Neuronal stem cell (in vitro differentiated cells): ENCODE measurements around the gene SPEM2.

ENCODE experiments used
- DNase-seq: peaks from one replicate; pipeline ENCODE4 v3.0.0-alpha.2; 2013; ENCODE audit warnings: low spot score
- H2AFZ ChIP-seq: one replicate; pipeline ENCODE4 v1.6.1; 2013; ENCODE audit warnings: mild to moderate bottlenecking, low read length, inconsistent platforms
- H2AK5ac ChIP-seq: 2 replicates; pipeline ENCODE4 v1.6.1; 2013; ENCODE audit warnings: low read depth, mild to moderate bottlenecking, inconsistent platforms, low read length, moderate library complexity, mixed read lengths
- H2BK120ac ChIP-seq: 2 replicates; pipeline ENCODE4 v1.6.1; 2013; ENCODE audit warnings: low read depth, mild to moderate bottlenecking, inconsistent platforms, low read length, moderate library complexity, mixed read lengths
- H2BK12ac ChIP-seq: one replicate; pipeline ENCODE4 v1.6.1; 2013; ENCODE audit warnings: low read length, inconsistent platforms
- H2BK15ac ChIP-seq: 2 replicates; pipeline ENCODE4 v1.6.1; 2013; ENCODE audit warnings: mild to moderate bottlenecking, low read length, inconsistent platforms, mixed read lengths
- H2BK5ac ChIP-seq: one replicate; pipeline ENCODE4 v1.6.1; 2013; ENCODE audit warnings: inconsistent platforms, mild to moderate bottlenecking, low read length, moderate library complexity
- H3K14ac ChIP-seq: one replicate; pipeline ENCODE4 v1.6.1; 2013; ENCODE audit warnings: low read length, inconsistent platforms
- H3K18ac ChIP-seq: 2 replicates; pipeline ENCODE4 v1.6.1; 2013; ENCODE audit warnings: low read length, inconsistent platforms
- H3K23ac ChIP-seq: 2 replicates; pipeline ENCODE4 v1.6.1; 2013; ENCODE audit warnings: low read depth, mild to moderate bottlenecking, mixed read lengths, low read length, inconsistent platforms; ENCODE audit not compliant: poor library complexity
- H3K27ac ChIP-seq: replicated peaks from 3 replicates; pipeline ENCODE4 v1.5.1; 2013; ENCODE audit warnings: low read length, inconsistent platforms
- H3K27me3 ChIP-seq, 3 experiments: 2 replicates each; pipeline ENCODE4 v1.6.1; 2013; ENCODE audit warnings: low read length in 3 of 3, mild to moderate bottlenecking in 2 of 3, inconsistent platforms in 1 of 3, low read depth in 1 of 3, mixed read lengths in 1 of 3, moderate library complexity in 1 of 3; ENCODE audit not compliant: control insufficient read depth in 3 of 3, insufficient read depth in 3 of 3
- H3K36me3 ChIP-seq, 2 donors: replicated peaks in 1 of 2; 2 replicates each; pipeline ENCODE4 v1.6.1; 2013; ENCODE audit warnings: low read length in 2 of 2; ENCODE audit not compliant: control insufficient read depth in 2 of 2, insufficient read depth in 2 of 2
- H3K4ac ChIP-seq: 2 replicates; pipeline ENCODE4 v1.6.1; 2013; ENCODE audit warnings: inconsistent platforms, mild to moderate bottlenecking, low read length, moderate library complexity
- H3K4me1 ChIP-seq, 2 donors: 1 replicate in 1 of 2; 2 replicates in 1 of 2; pipeline ENCODE4 v1.6.1; 2013; ENCODE audit warnings: low read length in 2 of 2, low read depth in 1 of 2; ENCODE audit not compliant: control insufficient read depth in 2 of 2, insufficient read depth in 1 of 2
- H3K4me2 ChIP-seq: one replicate; pipeline ENCODE4 v1.6.1; 2013; ENCODE audit warnings: mild to moderate bottlenecking, low read length, inconsistent platforms; ENCODE audit not compliant: insufficient read depth, poor library complexity, severe bottlenecking
- H3K4me3 ChIP-seq, 2 donors: 2 replicates each; pipeline ENCODE4 v1.5.1; 2013; ENCODE audit warnings: low read length in 2 of 2, mild to moderate bottlenecking in 2 of 2, inconsistent platforms in 1 of 2, moderate library complexity in 1 of 2
- H3K79me1 ChIP-seq: one replicate; pipeline ENCODE4 v1.6.1; 2013; ENCODE audit warnings: low read depth, mild to moderate bottlenecking, inconsistent platforms, low read length, moderate library complexity
- H3K9ac ChIP-seq: one replicate; pipeline ENCODE4 v1.6.1; 2013; ENCODE audit warnings: mild to moderate bottlenecking, low read depth, low read length, inconsistent platforms; ENCODE audit not compliant: poor library complexity
- H3K9me3 ChIP-seq, 2 donors: replicated peaks in 1 of 2; 2 replicates each; pipeline versions ENCODE3 to v1.6.1; 2013; ENCODE audit warnings: low read length in 2 of 2, mild to moderate bottlenecking in 2 of 2, inconsistent platforms in 1 of 2, low read depth in 1 of 2, mixed read lengths in 1 of 2, moderate library complexity in 1 of 2; ENCODE audit not compliant: control insufficient read depth in 2 of 2, insufficient read depth in 1 of 2
- H4K8ac ChIP-seq: one replicate; pipeline ENCODE4 v1.6.1; 2013; ENCODE audit warnings: low read depth, mild to moderate bottlenecking, inconsistent platforms, low read length, moderate library complexity
- H4K91ac ChIP-seq: one replicate; pipeline ENCODE4 v1.6.1; 2013; ENCODE audit warnings: low read length, low read depth, mild to moderate bottlenecking, inconsistent platforms; ENCODE audit not compliant: poor library complexity
- WGBS, 2 donors: extraction: QIAGEN DNeasy Blood & Tissue Kit; methylation state at CpG; one replicate each; pipeline ENCODE4 v1.1.7; 2013; ENCODE audit warnings: missing lambda C conversion rate in 2 of 2, mixed read lengths in 1 of 2; ENCODE audit not compliant: insufficient read length in 2 of 2, insufficient replicate concordance in 1 of 2; ENCODE audit errors: extremely low coverage in 2 of 2; 5-methylcytosine and 5-hydroxymethylcytosine counted together

The SPEM2 gene

DNA sequence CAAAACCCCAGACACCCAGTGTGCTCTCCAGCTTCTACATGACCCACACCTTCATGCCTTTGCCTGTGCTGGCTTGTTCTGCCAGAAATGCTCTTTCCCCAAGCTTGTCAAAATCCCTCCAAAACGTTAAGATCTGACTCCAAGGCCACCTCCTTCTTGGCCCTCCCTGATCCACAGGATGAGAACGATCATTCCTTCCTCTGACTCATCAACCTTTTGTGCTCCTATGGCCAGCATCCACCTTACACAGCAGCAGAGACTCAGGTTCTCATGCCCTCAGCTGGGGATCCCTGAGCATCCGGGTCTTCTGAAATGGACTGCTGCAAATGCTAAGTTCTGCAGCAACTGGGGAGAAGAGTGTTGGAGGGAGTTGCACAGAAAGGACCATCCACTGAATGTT lies 51.1 kb downstream of the SPEM2 start:
- no peaks in the 10 kb centered on the region for H3K9me3 ChIP-seq
- H4K91ac ChIP-seq: no peak overlapping the region
- H3K4me3 ChIP-seq: no peak overlapping the region
- H3K4ac ChIP-seq: no peak overlapping the region
- H2AK5ac ChIP-seq: no peak overlapping the region
- H3K14ac ChIP-seq: no peak overlapping the region
- no peak overlapping the region for H3K18ac ChIP-seq
- H3K36me3 ChIP-seq: peaks cover 0 to 3% of the 10 kb centered on the region in 2 donors
- H3K4me1 ChIP-seq: peaks cover 18 to 20% of the 10 kb centered on the region in 2 donors
- no peak overlapping the region for H2BK5ac ChIP-seq
- no peak overlapping the region for H3K23ac ChIP-seq
- no peak overlapping the region for H2BK15ac ChIP-seq
- no peak overlapping the region for H3K4me2 ChIP-seq
- no CpG with 5 or more reads among the region's 3 CpGs for WGBS, 2 donors
- DNase-seq: no peak
- H3K27me3 ChIP-seq: no peaks in the 10 kb centered on the region
- H2BK120ac ChIP-seq: no peak overlapping the region
- no peak overlapping the region for H2BK12ac ChIP-seq
- no peak overlapping the region for H3K27ac ChIP-seq
- no peak overlapping the region for H3K9ac ChIP-seq
- no peak overlapping the region for H4K8ac ChIP-seq
- H2AFZ ChIP-seq: no peak overlapping the region
- peaks cover 18% of the 10 kb centered on the region for H3K79me1 ChIP-seq

DNA sequence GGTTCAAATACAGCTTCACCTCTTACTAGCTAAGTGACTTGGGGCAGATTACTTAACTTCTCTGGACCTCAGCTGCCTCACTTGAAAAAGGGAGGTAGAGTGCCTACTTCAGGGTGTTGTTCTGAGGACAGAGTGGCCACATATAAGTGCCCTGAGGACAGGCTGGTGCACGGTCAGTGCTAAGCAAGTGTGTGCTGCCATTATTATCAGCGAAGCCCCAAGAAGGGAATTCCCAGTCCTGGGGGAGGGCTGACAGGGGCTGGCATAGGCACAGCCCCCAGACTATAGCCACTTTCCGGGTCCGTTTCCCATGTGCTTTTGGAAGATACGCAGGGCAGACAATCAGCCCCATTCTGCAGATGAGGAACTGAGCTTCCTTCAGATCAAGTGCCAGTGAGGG lies 51.5 kb downstream of the SPEM2 start:
- peak overlapping the region; percentile 76 for H3K4ac ChIP-seq
- H3K9ac ChIP-seq: no peak overlapping the region
- no peak overlapping the region for H3K18ac ChIP-seq
- no peak overlapping the region for H2BK120ac ChIP-seq
- no peak overlapping the region for H2AK5ac ChIP-seq
- H4K91ac ChIP-seq: no peak overlapping the region
- H3K27me3 ChIP-seq: no peaks in the 10 kb centered on the region
- peak overlapping the region; percentile 49 for H2BK15ac ChIP-seq
- peaks cover 18% of the 10 kb centered on the region for H3K79me1 ChIP-seq
- no peak overlapping the region for H3K14ac ChIP-seq
- no peak overlapping the region for H2AFZ ChIP-seq
- H3K4me2 ChIP-seq: no peak overlapping the region
- no peaks in the 10 kb centered on the region for H3K9me3 ChIP-seq
- peak overlapping the region; percentile 46 for H2BK12ac ChIP-seq
- H3K4me1 ChIP-seq: peaks cover 18 to 20% of the 10 kb centered on the region in 2 donors
- no peak overlapping the region for H3K4me3 ChIP-seq
- no peak overlapping the region for H3K27ac ChIP-seq
- WGBS, 2 donors: no CpG with 5 or more reads among the region's 5 CpGs
- peaks cover 0 to 3% of the 10 kb centered on the region in 2 donors for H3K36me3 ChIP-seq
- peak overlapping the region; percentile 75 for H2BK5ac ChIP-seq
- H3K23ac ChIP-seq: peak overlapping the region; percentile 80
- no peak overlapping the region for H4K8ac ChIP-seq
- no peak for DNase-seq
